IMR-90 (cell line): Measurements from ENCODE around the gene ARHGEF3. TPM values are rescaled to one million over a fixed set of nuclear protein-coding genes. Genes with fewer than 3 reads are reported as not detected.

ENCODE experiments used
- ATAC-seq: fragments of 200-7000 bp; cut with Tn5 transposase; 2 replicates; pipeline ENCODE4 v1.9.1; 2020; ENCODE audit warnings: low read depth, mild to moderate bottlenecking, moderate library complexity
- BruUV-seq: library from RNA; stranded (reverse); fragments of 400-500 nt; replicated peaks from 2 replicates; lab custom pipeline; 2021; lab: Mats Ljungman, UMichigan
- CTCF ChIA-PET: fragments of 300-600 bp; formaldehyde crosslinking; extraction: SDS; loops from one replicate; lab custom pipeline; 2021; ENCODE audit warnings: antibody characterized with exemption; lab: Yijun Ruan, JAX
- POLR2A ChIA-PET: fragments of 300-600 bp; sonication (Branson Sonifier 250); formaldehyde crosslinking; loops from one replicate; lab custom pipeline; 2022; ENCODE audit warnings: antibody characterized with exemption; ENCODE audit not compliant: unreplicated experiment; lab: Charles Lee
- DNase-seq: peaks from one replicate; pipeline ENCODE4 v3.0.0; 2013
- H2AFZ ChIP-seq: replicated peaks from 2 replicates; pipeline ENCODE3; 2013; ENCODE audit warnings: low read length, mild to moderate bottlenecking; ENCODE audit not compliant: poor library complexity
- H2AK5ac ChIP-seq: 2 replicates; pipeline ENCODE4 v1.6.1; 2013; ENCODE audit warnings: low read depth, low read length, inconsistent platforms
- H2AK9ac ChIP-seq: replicated peaks from 2 replicates; pipeline ENCODE3; 2013; ENCODE audit warnings: mild to moderate bottlenecking, low read depth, low read length, moderate library complexity; ENCODE audit not compliant: poor library complexity
- H2BK120ac ChIP-seq: 2 replicates; pipeline ENCODE4 v1.6.1; 2013; ENCODE audit warnings: low read depth, low read length, inconsistent platforms
- H2BK15ac ChIP-seq: 3 replicates; pipeline ENCODE4 v1.6.1; 2013; ENCODE audit warnings: low read depth, low read length, inconsistent platforms
- H2BK20ac ChIP-seq: 2 replicates; pipeline ENCODE4 v1.6.1; 2013; ENCODE audit warnings: low read depth, mild to moderate bottlenecking, inconsistent platforms, low read length, moderate library complexity
- H2BK5ac ChIP-seq: 2 replicates; pipeline ENCODE4 v1.6.1; 2013; ENCODE audit warnings: mild to moderate bottlenecking, low read depth, low read length, inconsistent platforms; ENCODE audit not compliant: poor library complexity, severe bottlenecking
- H3K14ac ChIP-seq: replicated peaks from 2 replicates; pipeline ENCODE4 v1.6.1; 2013; ENCODE audit warnings: low read depth, low read length, inconsistent platforms
- H3K18ac ChIP-seq: 2 replicates; pipeline ENCODE4 v1.6.1; 2013; ENCODE audit warnings: low read depth, low read length, control low read depth
- H3K23ac ChIP-seq: 2 replicates; pipeline ENCODE4 v1.6.1; 2013; ENCODE audit warnings: low read depth, low read length, inconsistent platforms
- H3K27ac ChIP-seq: 2 replicates; pipeline ENCODE4 v1.5.1; 2013; ENCODE audit warnings: mild to moderate bottlenecking, control low read depth, low read length; ENCODE audit not compliant: insufficient read depth
- H3K27me3 ChIP-seq: 2 replicates; pipeline ENCODE4 v1.6.1; 2013; ENCODE audit warnings: low read length; ENCODE audit not compliant: control insufficient read depth, insufficient read depth
- H3K36me3 ChIP-seq: 2 replicates; pipeline ENCODE4 v1.6.1; 2013; ENCODE audit warnings: low read length, mixed read lengths; ENCODE audit not compliant: control insufficient read depth, insufficient read depth
- H3K4ac ChIP-seq: 2 replicates; pipeline ENCODE4 v1.6.1; 2013; ENCODE audit warnings: low read depth, low read length, inconsistent platforms
- H3K4me1 ChIP-seq: 2 replicates; pipeline ENCODE4 v1.6.1; 2013; ENCODE audit warnings: low read length, mixed read lengths; ENCODE audit not compliant: control insufficient read depth, insufficient read depth
- H3K4me2 ChIP-seq: 2 replicates; pipeline ENCODE4 v1.6.1; 2013; ENCODE audit warnings: low read depth, mild to moderate bottlenecking, control low read depth, low read length, moderate library complexity
- H3K4me3 ChIP-seq: 2 replicates; pipeline ENCODE4 v1.5.1; 2013; ENCODE audit warnings: low read depth, mild to moderate bottlenecking, control low read depth, low read length, moderate library complexity; ENCODE audit not compliant: insufficient read depth
- H3K56ac ChIP-seq: 2 replicates; pipeline ENCODE4 v1.6.1; 2013; ENCODE audit warnings: low read length, inconsistent platforms; ENCODE audit not compliant: insufficient read depth; ENCODE audit errors: extremely low read depth
- H3K79me1 ChIP-seq, 2 experiments: 2 replicates each; pipeline ENCODE4 v1.6.1; 2013; ENCODE audit warnings: low read length in 2 of 2, inconsistent platforms in 1 of 2, low read depth in 1 of 2
- H3K9ac ChIP-seq: 2 replicates; pipeline ENCODE4 v1.6.1; 2013; ENCODE audit warnings: low read depth, low read length, control low read depth
- H3K9me1 ChIP-seq: 2 replicates; pipeline ENCODE4 v1.6.1; 2013; ENCODE audit warnings: low read length, inconsistent platforms; ENCODE audit not compliant: insufficient read depth
- H3K9me3 ChIP-seq: 2 replicates; pipeline ENCODE4 v1.6.1; 2013; ENCODE audit warnings: low read length; ENCODE audit not compliant: control insufficient read depth, insufficient read depth
- H4K20me1 ChIP-seq: 2 replicates; pipeline ENCODE4 v1.6.1; 2013; ENCODE audit warnings: low read length, inconsistent platforms; ENCODE audit not compliant: insufficient read depth
- H4K5ac ChIP-seq: 2 replicates; pipeline ENCODE4 v1.6.1; 2013; ENCODE audit warnings: mild to moderate bottlenecking, low read depth, low read length, control low read depth
- H4K8ac ChIP-seq, 2 experiments: 2 replicates each; pipeline ENCODE4 v1.6.1; 2013; ENCODE audit warnings: low read depth in 2 of 2, low read length in 2 of 2, control low read depth in 1 of 2, inconsistent platforms in 1 of 2
- H4K91ac ChIP-seq: 2 replicates; pipeline ENCODE4 v1.6.1; 2013; ENCODE audit warnings: low read depth, low read length, inconsistent platforms; ENCODE audit not compliant: insufficient read depth
- BHLHE40 ChIP-seq: fragments of 150-350 bp; IDR thresholded peaks from 2 replicates; pipeline ENCODE4 v1.6.1; 2016; ENCODE audit warnings: mild to moderate bottlenecking, low read depth, low read length
- CEBPB ChIP-seq: IDR thresholded peaks from 2 replicates; pipeline ENCODE4 v1.6.1; 2012; ENCODE audit warnings: low read depth, low read length, improper control_type of control experiment
- ELK1 ChIP-seq: fragments of 150-350 bp; IDR thresholded peaks from 2 replicates; pipeline ENCODE4 v1.6.1; 2016; ENCODE audit warnings: low read depth, mild to moderate bottlenecking, low read length, moderate library complexity, borderline replicate concordance
- MAFK ChIP-seq: IDR thresholded peaks from 2 replicates; pipeline ENCODE4 v1.6.1; 2012; ENCODE audit warnings: low read depth, low read length, improper control_type of control experiment
- RFX5 ChIP-seq: IDR thresholded peaks from 2 replicates; pipeline ENCODE4 v1.8.0; 2012; ENCODE audit warnings: low read depth, mild to moderate bottlenecking, low read length, moderate library complexity
- WGBS, 2 experiments: methylation state at CpG; one replicate each; pipeline versions ENCODE4 v1.1.5 to v1.1.7; 2013; ENCODE audit warnings: missing lambda C conversion rate in 2 of 2; ENCODE audit not compliant: insufficient read length in 1 of 2; ENCODE audit errors: extremely low coverage in 2 of 2; 5-methylcytosine and 5-hydroxymethylcytosine counted together
- dilution Hi-C: fragments of 300-500 bp; cut with HindIII; formaldehyde crosslinking; loops from one replicate; pipeline ENCODE4 v1.14.3; 2018; ENCODE audit warnings: low sequenced_read_pairs; ENCODE audit not compliant: unreplicated experiment
- in situ Hi-C: fragments of 300-500 bp; cut with MboI; formaldehyde crosslinking; loops from 3 replicates; pipeline ENCODE4 v1.14.3; 2019; ENCODE audit warnings: low sequenced_read_pairs, inconsistent platforms, mixed read lengths
- intact Hi-C: fragments of 100-400 bp; cut with micrococcal nuclease; formaldehyde crosslinking; loops from 2 replicates; pipeline ENCODE4 v1.10.0; 2022
- polyA plus RNA-seq, 3 experiments: library from polyadenylated mRNA; depleted of rRNA; stranded (reverse); fragments of >200 nt; gene quantifications; 2 replicates each; pipeline ENCODE4 v1.2.3, GENCODE V29; 2012; ENCODE audit warnings: low replicate concordance in 1 of 3
- total RNA-seq: library from RNA; depleted of rRNA; stranded (reverse); fragments of >200 nt; gene quantifications from 2 replicates; pipeline ENCODE4 v1.2.3, GENCODE V29; 2012

ARHGEF3 gene
- total and polyA plus RNA-seq, 2 of the 4 experiments (the other 2 are of a cell fraction) = 2.1 to 2.3 TPM

GRCh38 chr3:56811546-56812202, 9.9 kb upstream of the ARHGEF3 start:
- intact Hi-C loops (no loop called here), in situ Hi-C loops (no loop called here), dilution Hi-C loops (no loop called here)
- peaks cover 12% of the 10 kb centered on the region for H3K27me3 ChIP-seq
- no TSS peak for BruUV-seq
- no peak overlapping the region for H3K4me2 ChIP-seq
- H3K9me1 ChIP-seq = no peaks in the 10 kb centered on the region
- 100% methylated on average over 2 of the region's 5 CpGs; no CpG with 5 or more reads in 1 of the 2 experiments for WGBS, 2 experiments
- no peak overlapping the region for H4K5ac ChIP-seq
- no peak for TF ChIP-seq MAFK
- no peak for TF ChIP-seq CEBPB
- no peak for TF ChIP-seq RFX5
- TF ChIP-seq ELK1 = no peak
- no peak for TF ChIP-seq BHLHE40
- H3K27ac ChIP-seq = no peak overlapping the region
- H2BK120ac ChIP-seq = no peak overlapping the region
- H3K18ac ChIP-seq = no peak overlapping the region
- no peak overlapping the region for H3K14ac ChIP-seq
- H4K20me1 ChIP-seq = no peaks in the 10 kb centered on the region
- H3K4me1 ChIP-seq = no peaks in the 10 kb centered on the region
- H2BK15ac ChIP-seq = no peak overlapping the region
- H2AFZ ChIP-seq = no peak overlapping the region
- no peak overlapping the region for H4K91ac ChIP-seq
- H3K4me3 ChIP-seq = no peak overlapping the region
- H2BK20ac ChIP-seq = no peak overlapping the region
- no peak overlapping the region for H2BK5ac ChIP-seq
- H4K8ac ChIP-seq = no peak overlapping the region
- H3K9ac ChIP-seq = no peak overlapping the region
- CTCF ChIA-PET = interaction anchor here (1.6 kb wide), 1 partner anchor 10 kb away, joined by 4 read pairs; the partner anchor contains the start of gene ARHGEF3
- POLR2A ChIA-PET = no interaction called here
- H3K56ac ChIP-seq = no peak overlapping the region
- H3K79me1 ChIP-seq = no peaks in the 10 kb centered on the region
- no peaks in the 10 kb centered on the region for H3K36me3 ChIP-seq
- H3K4ac ChIP-seq = no peak overlapping the region
- H3K9me3 ChIP-seq = no peaks in the 10 kb centered on the region
- H3K23ac ChIP-seq = no peak overlapping the region
- H2AK5ac ChIP-seq = no peak overlapping the region
- H2AK9ac ChIP-seq = no peak overlapping the region
- ATAC-seq (no peak), DNase-seq (no peak)
